Sigmoid colon (tissue), 7 donors: Measurements from ENCODE around the gene ST6GALNAC3. TPM values are rescaled to one million over a fixed set of nuclear protein-coding genes. Genes with fewer than 3 reads are reported as not detected.

Experiments
- DNase-seq: peaks from one replicate; pipeline ENCODE4 v3.0.0-alpha.2; 2019
- H3K27ac ChIP-seq, 4 donors: fragments of 200-600 bp; sonication (generic); one replicate each; pipeline ENCODE4 v1.5.1; 2016 to 2019; ENCODE audit warnings: mild to moderate bottlenecking in 1 of 4
- H3K27me3 ChIP-seq, 3 donors: fragments of 200-600 bp; sonication (generic); one replicate each; pipeline ENCODE4 v1.5.1; 2019; ENCODE audit warnings: mild to moderate bottlenecking in 1 of 3
- H3K36me3 ChIP-seq, 4 donors: fragments of 200-600 bp; sonication (generic); one replicate each; pipeline ENCODE4 v1.5.1; 2016 to 2019
- H3K4me1 ChIP-seq, 4 donors: fragments of 200-600 bp; sonication (generic); one replicate each; pipeline ENCODE4 v1.5.1; 2017 to 2019
- H3K4me3 ChIP-seq, 4 donors: fragments of 200-600 bp; sonication (generic); one replicate each; pipeline ENCODE4 v1.5.1; 2017 to 2019; ENCODE audit warnings: mild to moderate bottlenecking in 2 of 4, moderate library complexity in 1 of 4
- H3K9me3 ChIP-seq, 4 donors: fragments of 200-600 bp in 3 of 4; sonication (generic) in 3 of 4; one replicate each; pipeline versions ENCODE4 v1.5.1 to v1.6.1; 2013 to 2019
- EP300 ChIP-seq, 4 donors: sonication (generic); formaldehyde crosslinking; IDR thresholded peaks; one replicate each; pipeline ENCODE4 v1.6.1; 2017; ENCODE audit warnings: antibody characterized with exemption in 4 of 4
- POLR2A ChIP-seq, 2 donors: fragments of 450-650 bp; IDR thresholded peaks; one replicate each; pipeline ENCODE4 v1.6.1; 2016; ENCODE audit warnings: antibody characterized with exemption in 2 of 2, mild to moderate bottlenecking in 2 of 2, moderate library complexity in 2 of 2
- POLR2AphosphoS5 ChIP-seq, 4 donors: sonication (generic); formaldehyde crosslinking; IDR thresholded peaks; one replicate each; pipeline ENCODE4 v1.6.1; 2017; ENCODE audit warnings: antibody characterized with exemption in 4 of 4
- WGBS, 2 donors: extraction: QIAGEN DNeasy Blood & Tissue Kit; methylation state at CpG; one replicate each; pipeline ENCODE4 v1.1.7; 2013; 5-methylcytosine and 5-hydroxymethylcytosine counted together
- intact Hi-C: fragments of 100-400 bp; cut with DNase I; formaldehyde crosslinking; loops from one replicate; pipeline ENCODE4 v1.15.1; 2023
- polyA plus RNA-seq, 3 donors: library from polyadenylated mRNA; stranded (reverse); fragments of 200-250 nt; gene quantifications; one replicate each; pipeline ENCODE4 v1.2.3, GENCODE V29; 2013
- total RNA-seq, 4 donors: library from RNA; depleted of rRNA; stranded (reverse); fragments of >200 nt; gene quantifications; one replicate each; pipeline ENCODE4 v1.1.0, GENCODE V29; 2016
- TF ChIP-seq, protein P1 (sequence below), 4 experiments: fragments of 450-650 bp in 3 of 4; fragments of 200-600 bp in 1 of 4; IDR thresholded peaks; one replicate each; pipeline ENCODE4 v1.5.1; 2016 to 2019; ENCODE audit warnings: antibody characterized with exemption in 4 of 4, mild to moderate bottlenecking in 3 of 4, moderate library complexity in 2 of 4
- donor health status: healthy with polysubstance abuse.
- donor health status: Bipolar disorder and iron deficiency.
- donor health status: healthy.

Gene ST6GALNAC3
- total and polyA plus RNA-seq, 7 donors: 1.6 to 7.5 (median 2.5) TPM

DNA sequence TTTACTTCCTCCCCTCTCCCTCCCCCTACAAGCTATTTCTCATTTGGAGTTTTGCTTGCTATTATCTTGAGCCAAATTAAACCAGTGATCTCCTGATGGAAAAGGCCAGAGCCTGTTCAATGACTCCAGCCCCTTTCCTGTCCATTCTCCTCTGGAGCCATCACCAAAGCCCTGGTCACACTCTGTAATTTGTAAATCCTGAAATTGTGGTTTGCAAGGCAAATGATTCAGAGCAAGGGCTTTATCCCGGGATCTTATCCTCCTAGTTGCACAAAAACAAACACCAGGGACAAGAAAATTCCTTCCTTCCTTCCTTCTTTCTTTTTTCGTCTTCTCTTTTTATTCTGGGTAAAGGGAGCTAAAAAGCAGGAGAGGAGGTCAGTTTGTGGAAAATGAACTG is 426.6 kb downstream of the ST6GALNAC3 start:
- DNase-seq: no peak
- no peaks in the 10 kb centered on the region for H3K36me3 ChIP-seq
- H3K27ac ChIP-seq: no peak overlapping the region
- intact Hi-C loops: no loop called here
- no peaks in the 10 kb centered on the region for H3K4me1 ChIP-seq
- WGBS, 2 donors: 52 to 53% methylated on average over 2 of the region's 2 CpGs
- no peak for TF ChIP-seq POLR2AphosphoS5 (IDR thresholded peaks at IDR 0.05)
- no peak for TF ChIP-seq POLR2A (IDR thresholded peaks at IDR 0.05)
- TF ChIP-seq EP300 (IDR thresholded peaks at IDR 0.05): no peak
- TF ChIP-seq, protein P1, sequence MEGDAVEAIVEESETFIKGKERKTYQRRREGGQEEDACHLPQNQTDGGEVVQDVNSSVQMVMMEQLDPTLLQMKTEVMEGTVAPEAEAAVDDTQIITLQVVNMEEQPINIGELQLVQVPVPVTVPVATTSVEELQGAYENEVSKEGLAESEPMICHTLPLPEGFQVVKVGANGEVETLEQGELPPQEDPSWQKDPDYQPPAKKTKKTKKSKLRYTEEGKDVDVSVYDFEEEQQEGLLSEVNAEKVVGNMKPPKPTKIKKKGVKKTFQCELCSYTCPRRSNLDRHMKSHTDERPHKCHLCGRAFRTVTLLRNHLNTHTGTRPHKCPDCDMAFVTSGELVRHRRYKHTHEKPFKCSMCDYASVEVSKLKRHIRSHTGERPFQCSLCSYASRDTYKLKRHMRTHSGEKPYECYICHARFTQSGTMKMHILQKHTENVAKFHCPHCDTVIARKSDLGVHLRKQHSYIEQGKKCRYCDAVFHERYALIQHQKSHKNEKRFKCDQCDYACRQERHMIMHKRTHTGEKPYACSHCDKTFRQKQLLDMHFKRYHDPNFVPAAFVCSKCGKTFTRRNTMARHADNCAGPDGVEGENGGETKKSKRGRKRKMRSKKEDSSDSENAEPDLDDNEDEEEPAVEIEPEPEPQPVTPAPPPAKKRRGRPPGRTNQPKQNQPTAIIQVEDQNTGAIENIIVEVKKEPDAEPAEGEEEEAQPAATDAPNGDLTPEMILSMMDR (IDR thresholded peaks at IDR 0.05): no peak
- H3K27me3 ChIP-seq: no peaks in the 10 kb centered on the region
- H3K9me3 ChIP-seq: no peaks in the 10 kb centered on the region
- H3K4me3 ChIP-seq: no peak overlapping the region

DNA sequence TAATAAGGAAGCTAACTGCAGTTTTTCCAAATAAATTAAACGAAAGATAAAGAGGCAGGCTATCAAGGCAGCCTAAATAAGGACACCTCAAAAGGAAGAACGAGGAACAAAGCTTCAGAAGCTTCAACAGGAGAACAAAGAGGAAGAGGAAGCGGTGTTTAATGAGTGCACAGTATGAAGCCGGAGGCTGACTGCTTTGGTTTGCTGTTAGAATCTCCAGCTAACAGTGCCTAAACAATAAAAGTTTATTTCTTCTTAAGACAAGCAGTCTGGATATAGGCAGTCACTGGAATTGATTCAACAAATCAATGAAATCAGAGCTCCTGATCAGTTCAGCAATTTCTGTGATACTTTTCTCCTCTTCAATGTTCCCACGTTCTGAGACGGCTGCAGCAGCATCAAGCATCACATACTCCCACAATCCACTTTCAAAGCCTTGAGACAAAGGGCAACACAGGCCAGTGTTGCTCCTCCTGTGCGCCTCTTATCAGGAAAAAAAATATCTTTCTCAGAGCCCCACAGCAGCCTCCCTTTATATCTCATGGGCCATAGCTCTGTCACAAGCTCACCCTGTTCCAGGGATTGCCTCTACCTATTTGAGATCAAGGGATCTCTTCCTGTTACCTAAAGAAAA is 427.2 kb downstream of the ST6GALNAC3 start:
- Histone ChIP-seq H3K4me3 (no peak overlapping the region), H3K9me3 (no peaks in the 10 kb centered on the region), H3K27ac (no peak overlapping the region), H3K36me3 (no peaks in the 10 kb centered on the region), H3K4me1 (no peaks in the 10 kb centered on the region), H3K27me3 (no peaks in the 10 kb centered on the region)
- 54 to 59% methylated on average over 7 of the region's 7 CpGs for WGBS, 2 donors
- no peak for DNase-seq
- intact Hi-C loops: no loop called here
- TF ChIP-seq POLR2AphosphoS5 (IDR thresholded peaks at IDR 0.05): no peak
- TF ChIP-seq, protein P1 (IDR thresholded peaks at IDR 0.05): no peak
- no peak for TF ChIP-seq POLR2A (IDR thresholded peaks at IDR 0.05)
- no peak for TF ChIP-seq EP300 (IDR thresholded peaks at IDR 0.05)

DNA sequence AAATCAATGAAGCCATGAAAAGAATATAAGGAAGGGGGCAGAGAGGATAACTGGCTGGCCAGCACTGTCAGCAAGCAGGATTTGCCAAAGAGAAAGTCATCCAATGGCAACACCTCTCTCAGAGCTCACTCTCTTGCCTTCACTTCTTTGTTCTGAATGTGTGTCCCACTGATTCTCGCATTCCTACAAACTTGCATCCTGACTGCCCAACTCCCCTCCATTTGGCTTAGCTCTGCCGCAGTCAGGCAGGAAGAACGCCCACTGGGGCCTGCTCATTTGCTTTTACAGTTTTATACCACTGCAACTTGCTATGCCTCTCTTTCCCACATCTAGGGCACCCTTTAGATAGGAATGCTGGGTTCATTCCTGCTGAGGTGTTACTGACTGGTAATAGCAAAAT is 428.6 kb downstream of the ST6GALNAC3 start:
- intact Hi-C loops: no loop called here
- no peak for DNase-seq
- no peaks in the 10 kb centered on the region for H3K27me3 ChIP-seq
- H3K27ac ChIP-seq: no peak overlapping the region
- H3K9me3 ChIP-seq: no peaks in the 10 kb centered on the region
- H3K4me1 ChIP-seq: no peaks in the 10 kb centered on the region
- WGBS, 2 donors: 94 to 98% methylated on average over 3 of the region's 3 CpGs
- TF ChIP-seq POLR2A (IDR thresholded peaks at IDR 0.05): no peak
- H3K36me3 ChIP-seq: no peaks in the 10 kb centered on the region
- H3K4me3 ChIP-seq: no peak overlapping the region

DNA sequence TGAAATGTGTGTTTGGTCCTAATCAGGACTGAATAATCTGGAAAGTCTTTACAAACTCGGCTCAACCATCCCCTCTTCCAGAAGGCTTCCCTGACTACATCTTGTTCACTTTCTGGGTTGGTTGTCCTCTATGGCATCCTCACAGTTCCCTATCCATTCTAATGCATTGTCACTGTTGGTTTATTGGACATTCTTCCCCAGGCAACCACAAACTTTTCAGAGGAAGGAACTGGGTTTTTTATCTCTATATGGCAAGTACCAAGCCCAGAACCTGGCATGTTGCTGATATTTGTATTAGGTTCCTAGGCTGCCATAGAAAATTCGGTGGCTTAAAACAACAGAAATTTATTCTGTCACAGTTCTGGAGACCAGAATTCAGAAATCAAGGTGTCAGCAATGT is 429.2 kb downstream of the ST6GALNAC3 start:
- WGBS, 2 donors: 51 to 80% methylated on average over 2 of the region's 2 CpGs
- no peaks in the 10 kb centered on the region for H3K27me3 ChIP-seq
- no peaks in the 10 kb centered on the region for H3K4me1 ChIP-seq
- DNase-seq: no peak
- H3K4me3 ChIP-seq: no peak overlapping the region
- TF ChIP-seq POLR2A (IDR thresholded peaks at IDR 0.05) (no peak), EP300 (IDR thresholded peaks at IDR 0.05) (no peak)
- TF ChIP-seq, protein P1 (IDR thresholded peaks at IDR 0.05): no peak
- no peak overlapping the region for H3K27ac ChIP-seq
- intact Hi-C loops: no loop called here
- H3K9me3 ChIP-seq: no peaks in the 10 kb centered on the region
- H3K36me3 ChIP-seq: no peaks in the 10 kb centered on the region

DNA sequence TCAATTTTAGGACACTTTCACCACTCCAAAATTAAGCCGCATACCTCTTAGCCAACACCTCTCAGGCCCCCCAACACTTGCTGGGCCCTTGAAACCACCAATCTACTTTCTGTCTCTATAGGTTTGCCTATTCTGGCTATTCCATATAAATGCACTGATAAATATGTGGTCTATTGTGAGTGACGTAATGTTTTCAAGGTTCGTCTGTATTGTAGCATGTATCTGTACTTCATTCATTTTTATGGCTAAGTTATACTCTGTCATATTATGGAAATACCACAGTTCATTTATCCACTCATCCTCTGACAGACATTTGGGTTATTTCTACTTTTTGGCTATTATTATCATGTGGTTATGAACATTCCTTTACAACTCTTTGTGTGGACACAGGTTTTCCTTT is 432.8 kb downstream of the ST6GALNAC3 start:
- H3K4me1 ChIP-seq: no peaks in the 10 kb centered on the region
- H3K36me3 ChIP-seq: no peaks in the 10 kb centered on the region
- no peaks in the 10 kb centered on the region for H3K27me3 ChIP-seq
- DNase-seq: no peak
- H3K27ac ChIP-seq: no peak overlapping the region
- intact Hi-C loops: no loop called here
- H3K9me3 ChIP-seq: no peaks in the 10 kb centered on the region
- 95% methylated on average over 3 of the region's 3 CpGs for WGBS, 2 donors
- TF ChIP-seq EP300 (IDR thresholded peaks at IDR 0.05): no peak
- TF ChIP-seq, protein P1 (IDR thresholded peaks at IDR 0.05): no peak
- TF ChIP-seq POLR2A (IDR thresholded peaks at IDR 0.05): no peak
- TF ChIP-seq POLR2AphosphoS5 (IDR thresholded peaks at IDR 0.05): no peak
- H3K4me3 ChIP-seq: no peak overlapping the region
